Ovary (tissue), 9 donors: ENCODE measurements around the gene HMCES. TPM values are rescaled to one million over a fixed set of nuclear protein-coding genes. Genes with fewer than 3 reads are reported as not detected.
"Not testable (repeated sequence)": the region's sequence is repeated elsewhere in the genome, so short reads cannot be mapped to it uniquely, and the experiment has no call there.

Source experiments
- DNase-seq, 5 donors: peaks; one replicate each; pipeline ENCODE4 v3.0.0-alpha.2; 2019 to 2020
- H3K27ac ChIP-seq, 2 donors: fragments of 200-600 bp; one replicate each; pipeline versions ENCODE4 v1.5.1 to v1.8.0; 2019 to 2022
- H3K27me3 ChIP-seq: fragments of 200-600 bp; one replicate; pipeline ENCODE4 v1.8.0; 2022
- H3K36me3 ChIP-seq: fragments of 200-600 bp; sonication (generic); one replicate; pipeline ENCODE4 v1.5.1; 2019
- H3K4me1 ChIP-seq: one replicate; pipeline ENCODE4 v1.8.1; 2013; ENCODE audit warnings: mild to moderate bottlenecking, moderate library complexity; ENCODE audit not compliant: insufficient read depth
- H3K4me3 ChIP-seq: fragments of 200-600 bp; sonication (generic); one replicate; pipeline ENCODE4 v1.5.1; 2017
- H3K9me3 ChIP-seq, 2 donors: fragments of 200-600 bp in 1 of 2; sonication (generic) in 1 of 2; one replicate each; pipeline versions ENCODE4 v1.5.1 to v1.8.1; 2013 to 2019; ENCODE audit warnings: mild to moderate bottlenecking in 1 of 2, moderate library complexity in 1 of 2
- CTCF ChIP-seq, 3 donors: fragments of 450-650 bp in 2 of 3; fragments of 200-600 bp in 1 of 3; IDR thresholded peaks; one replicate each; pipeline versions ENCODE4 v1.5.1 to v1.8.0; 2016 to 2022; ENCODE audit warnings: antibody characterized with exemption in 3 of 3, mild to moderate bottlenecking in 1 of 3
- EP300 ChIP-seq: sonication (generic); formaldehyde crosslinking; IDR thresholded peaks from one replicate; pipeline ENCODE4 v1.6.1; 2017; ENCODE audit warnings: antibody characterized with exemption
- POLR2A ChIP-seq: fragments of 450-650 bp; IDR thresholded peaks from one replicate; pipeline ENCODE4 v1.6.1; 2017; ENCODE audit warnings: antibody characterized with exemption, mild to moderate bottlenecking, moderate library complexity
- WGBS, 3 donors: extraction: QIAGEN DNeasy Blood & Tissue Kit in 1 of 3; methylation state at CpG; one replicate each; pipeline versions ENCODE4 v1.1.5 to v1.1.7; 2013 to 2017; 5-methylcytosine and 5-hydroxymethylcytosine counted together
- intact Hi-C, 4 donors: fragments of 100-400 bp; cut with DNase I; formaldehyde crosslinking; loops; one replicate each; pipeline versions ENCODE4 v1.11.0 to v1.15.1; 2022 to 2023
- polyA plus RNA-seq, 2 donors: library from polyadenylated mRNA; stranded (reverse); fragments of 200-250 nt in 1 of 2; fragments of 350-450 nt in 1 of 2; fragmentation: Illumina TruSeq in 1 of 2; extraction: RNeasy Lipid Tissue Mini Kit (QIAGEN cat#74804) in 1 of 2; gene quantifications; one replicate each; pipeline ENCODE4 v1.2.3, GENCODE V29; 2013 to 2014
- total RNA-seq, 7 donors: library from RNA; depleted of rRNA in 2 of 7; stranded (reverse); fragments of >200 nt in 2 of 7; fragmentation: NEBNext Ultra II Directional in 3 of 7; extraction: Animal tissue kit (Norgen Biotek cat#: 25700) in 3 of 7; gene quantifications; one replicate each; pipeline versions ENCODE4 v1.1.0 to v1.2.4, GENCODE V29; 2016 to 2023
- donor health status: DM: no; HTN: no; CAD: no; lungs with moderate emphysema.
- donor health status: DM: no; HTN: no; CAD: no.
- donor health status: Bipolar disorder and iron deficiency.
- donor health status: DM: yes; HTN: yes; CAD: no.
- donor health status: DM: no; HTN: no; CAD: no.
- donor health status: DM: yes; HTN: yes; CAD: no.

Gene HMCES
- total and polyA plus RNA-seq, 9 donors: 15.5 to 44.5 (median 35.2) TPM

DNA sequence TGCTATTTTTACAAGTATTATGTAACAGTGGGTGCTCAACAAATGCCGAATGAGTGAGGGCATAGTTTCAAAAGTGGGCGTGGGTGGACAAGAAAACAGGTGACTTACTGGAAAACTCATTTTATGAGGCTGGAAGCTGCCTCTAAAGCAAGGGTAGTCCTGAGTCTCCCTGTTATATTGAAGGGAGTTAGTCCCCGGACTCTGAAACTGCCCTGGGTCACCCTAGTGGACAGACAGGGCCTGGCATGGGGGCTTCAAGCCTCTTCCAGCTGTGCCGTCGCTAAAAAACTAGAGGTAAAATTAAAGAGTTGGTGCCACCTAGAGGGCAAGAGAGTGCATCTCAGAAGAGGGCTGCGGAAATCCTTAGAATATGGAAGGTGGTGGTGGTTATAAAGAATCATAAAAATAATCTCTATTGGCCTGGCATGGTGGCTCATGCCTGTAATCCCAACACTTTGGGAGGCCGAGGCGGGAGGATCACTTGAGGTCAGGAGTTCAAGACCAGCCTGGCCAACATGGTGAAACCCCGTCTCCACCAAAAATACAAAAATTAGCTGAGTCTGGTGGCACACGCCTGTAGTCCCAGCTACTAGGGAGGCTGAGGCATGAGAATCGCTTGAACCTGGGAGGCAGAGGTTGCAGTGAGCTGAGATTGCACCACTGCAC, 32.9 kb upstream of the HMCES start:
- H3K27ac ChIP-seq: peak overlapping the region in 1 of 2 donors; percentile 62
- DNase-seq: peak; percentile 74 to 85 (median 81)
- H3K27me3 ChIP-seq, H3K4me3 ChIP-seq, H3K4me1 ChIP-seq, H3K9me3 ChIP-seq, H3K36me3 ChIP-seq: not testable (repeated sequence)
- peak; percentile 83 to 95 (median 86) for TF ChIP-seq CTCF (IDR thresholded peaks at IDR 0.05)
- WGBS, 3 donors: 11 to 19% (median 16%) methylated on average over 11 of the region's 11 CpGs
- intact Hi-C loops: loop anchor here (5.0 to 10.0 kb wide), 5 partner anchors 188 to 278 kb away; partner anchors contain the start of gene CFAP92 (in 1 of the 4)

DNA sequence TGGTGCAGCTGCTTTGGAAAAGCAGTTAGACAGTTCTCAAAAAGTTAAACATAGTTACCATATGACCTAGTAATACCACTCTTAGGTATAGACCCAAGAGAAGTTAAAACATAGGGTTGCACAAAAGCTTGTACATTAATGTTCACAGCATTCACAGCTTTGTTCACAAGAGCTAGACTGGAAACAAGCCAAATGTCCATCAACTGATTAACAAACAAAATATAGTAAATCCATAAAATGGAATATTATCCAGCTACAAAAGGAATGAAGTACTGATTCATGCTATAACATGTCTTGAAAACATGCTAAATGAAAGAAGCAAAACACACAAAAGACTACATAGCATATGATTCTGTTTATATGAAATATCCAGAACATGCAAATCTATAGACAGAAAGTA, 32.0 kb upstream of the HMCES start:
- no peak for DNase-seq
- H3K36me3 ChIP-seq: no peaks in the 10 kb centered on the region
- no peaks in the 10 kb centered on the region for H3K27me3 ChIP-seq
- H3K27ac ChIP-seq: no peak overlapping the region
- intact Hi-C loops: loop anchor here (5.0 to 10.0 kb wide), 5 partner anchors 189 to 279 kb away; partner anchors contain the start of gene CFAP92 (in 1 of the 4)
- H3K4me3 ChIP-seq: no peak overlapping the region
- H3K9me3 ChIP-seq: no peaks in the 10 kb centered on the region
- H3K4me1 ChIP-seq: peaks cover 9% of the 10 kb centered on the region
- TF ChIP-seq EP300: no peak
- no peak for TF ChIP-seq POLR2A
- TF ChIP-seq CTCF (IDR thresholded peaks at IDR 0.05): no peak

DNA sequence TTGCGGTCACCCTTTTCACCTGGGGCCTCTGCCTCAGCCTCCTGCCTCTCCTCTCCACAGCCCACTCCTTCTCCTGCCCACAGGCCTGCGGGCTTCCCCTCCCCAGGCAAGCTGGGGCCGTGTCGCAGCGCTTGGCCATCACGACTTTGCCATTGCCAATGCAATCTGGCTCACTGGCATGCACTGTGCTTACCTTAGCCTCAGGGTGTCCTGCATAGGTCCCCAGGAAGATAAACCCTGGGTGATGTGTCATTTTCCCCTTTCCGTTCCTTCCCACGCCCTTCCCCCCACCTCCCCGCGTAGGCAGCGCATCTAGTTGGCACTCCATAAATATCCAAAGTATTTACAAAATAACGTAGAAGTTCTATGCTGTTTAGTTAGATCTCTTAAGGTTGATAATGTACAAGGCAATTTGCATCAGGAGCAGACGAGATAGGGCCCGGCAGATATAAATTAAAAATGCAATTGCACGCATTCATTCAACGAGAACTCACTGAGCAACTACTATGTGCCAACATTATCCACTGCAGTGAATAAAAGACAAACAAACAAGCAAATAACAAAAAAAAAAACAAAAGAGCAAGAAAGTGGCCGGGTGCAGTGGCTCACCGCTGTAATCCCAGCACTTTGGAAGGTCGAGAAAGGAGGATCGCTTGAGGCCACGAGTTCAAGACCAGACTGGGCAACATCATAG, 30.2 kb upstream of the HMCES start:
- Histone ChIP-seq H3K4me1 (peaks cover 9% of the 10 kb centered on the region), H3K27ac (no peak overlapping the region), H3K36me3 (no peaks in the 10 kb centered on the region), H3K4me3 (peak overlapping the region; percentile 81), H3K27me3 (no peaks in the 10 kb centered on the region), H3K9me3 (no peaks in the 10 kb centered on the region)
- TF ChIP-seq POLR2A (no peak), CTCF (IDR thresholded peaks at IDR 0.05) (no peak), EP300 (no peak)
- intact Hi-C loops: loop anchor here (5.0 to 10.0 kb wide), 5 partner anchors 191 to 281 kb away; partner anchors contain the start of gene CFAP92 (in 1 of the 4)
- 25 to 37% (median 25%) methylated on average over 21 of the region's 21 CpGs for WGBS, 3 donors
- DNase-seq: peak in 1 of 5 donors; percentile 31

DNA sequence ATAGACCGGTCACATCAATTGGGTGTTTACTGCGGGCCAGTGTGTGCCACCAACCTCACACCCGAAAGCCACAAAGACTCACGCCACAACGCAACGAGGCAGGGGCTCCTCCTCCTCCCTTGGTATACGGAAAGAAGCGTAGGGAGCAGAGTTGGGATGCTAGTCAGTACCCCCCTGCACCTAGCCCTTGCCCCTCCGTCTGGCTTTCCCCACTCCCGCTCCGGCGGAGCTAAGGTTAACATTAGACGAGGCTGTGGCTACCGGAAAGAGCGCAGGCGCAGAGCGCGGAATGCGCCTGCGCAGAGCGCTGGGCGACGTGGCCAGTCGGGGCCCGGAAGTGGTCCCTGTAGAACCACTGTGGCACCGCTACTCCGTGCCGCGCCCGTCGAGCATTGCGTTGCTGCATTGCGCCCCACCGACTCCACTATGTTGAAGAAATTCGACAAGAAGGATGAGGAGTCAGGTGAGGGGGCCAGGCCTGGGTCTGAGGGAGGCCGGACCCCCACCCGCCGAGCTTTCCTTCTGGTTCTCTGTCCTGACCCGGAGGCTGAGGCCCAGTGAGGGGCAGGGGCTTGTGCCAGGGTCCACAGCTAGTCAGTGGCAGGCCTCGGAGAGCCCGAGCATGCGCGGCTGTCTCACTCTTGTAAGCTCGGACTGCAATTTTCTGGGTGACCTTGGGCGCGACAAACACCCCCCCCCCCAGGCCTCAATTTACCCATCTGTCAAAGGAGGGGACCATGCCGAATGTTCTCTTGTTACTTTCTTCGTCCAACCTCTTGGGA, 29.2 kb upstream of the HMCES start, which contains the start of gene COPG1:
TSS of gene COPG1 (plus strand) at position 323 of the 782 bp plus-strand sequence. CDS start at position 427, 104 bp downstream.
- Histone ChIP-seq H3K4me1 (peaks cover 9% of the 10 kb centered on the region), H3K27ac (peak within 1 kb of the TSS; percentile 62 to 72), H3K4me3 (peak within 1 kb of the TSS; percentile 81), H3K36me3 (no peaks in the 10 kb centered on the region), H3K27me3 (no peaks in the 10 kb centered on the region), H3K9me3 (no peaks in the 10 kb centered on the region)
- 0 to 1% (median 0%) methylated on average over 32 to 48 of the region's 48 CpGs for WGBS, 3 donors
- intact Hi-C loops: loop anchor here (5.0 to 10.0 kb wide), 5 partner anchors 192 to 282 kb away; partner anchors contain the start of gene CFAP92 (in 1 of the 4)
- TF ChIP-seq POLR2A: peak; percentile 92
- no peak for TF ChIP-seq EP300
- TF ChIP-seq CTCF (IDR thresholded peaks at IDR 0.05): peak in 1 of 3 donors; percentile 9
- DNase-seq: peak; percentile 81 to 93 (median 86)
